DMS114 treated with DMSO at 0.1 percent for 48 hours (cell line): Measurements from ENCODE around the gene KCNK7.
A peak's percentile ranks its signal among the peaks of the same experiment; 100 is the strongest.
"Not testable (repeated sequence)": the region's sequence is repeated elsewhere in the genome, so short reads cannot be mapped to it uniquely, and the experiment has no call there.

Experiments
- DNase-seq: peaks from one replicate; lab custom pipeline; 2025; ENCODE audit not compliant: unreplicated experiment; lab: John Stamatoyannopoulos, UW

The KCNK7 gene

DNA sequence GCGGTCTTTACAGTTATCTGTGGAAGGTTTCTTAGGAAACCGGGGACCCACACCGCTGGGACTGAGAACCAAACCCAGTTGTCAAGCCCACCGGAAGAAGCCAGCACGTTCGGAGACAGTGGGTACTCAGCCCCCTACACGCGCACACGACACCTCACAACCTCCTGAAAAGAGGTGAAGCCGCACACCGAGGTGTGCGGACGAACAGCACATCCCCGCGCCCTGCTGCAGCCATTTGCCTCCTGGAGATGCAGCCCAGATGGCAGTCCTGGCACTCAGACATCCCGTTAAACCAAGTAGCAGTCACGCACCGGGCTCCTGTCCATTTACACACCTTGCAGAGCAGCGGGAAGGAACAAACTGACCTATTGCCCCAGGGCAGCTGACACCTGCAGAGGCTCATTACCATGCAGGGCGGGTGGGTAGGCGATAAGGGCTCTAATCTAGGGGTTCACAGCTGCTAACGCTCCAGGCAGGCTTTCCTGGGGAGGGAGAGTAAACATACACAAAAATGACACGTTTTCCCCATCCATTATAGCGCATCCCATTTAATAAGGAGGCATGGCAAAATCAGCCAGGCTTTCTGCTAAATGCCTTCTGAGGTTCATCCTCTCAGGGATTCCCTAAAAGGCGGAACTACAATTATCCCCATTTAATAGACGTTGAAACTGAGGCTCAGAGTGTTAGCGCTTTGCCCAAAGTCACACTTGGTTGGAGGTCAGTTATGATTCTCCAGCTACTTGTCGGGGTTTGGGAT, 20.6 kb downstream of the KCNK7 start:
- DNase-seq = no peak

DNA sequence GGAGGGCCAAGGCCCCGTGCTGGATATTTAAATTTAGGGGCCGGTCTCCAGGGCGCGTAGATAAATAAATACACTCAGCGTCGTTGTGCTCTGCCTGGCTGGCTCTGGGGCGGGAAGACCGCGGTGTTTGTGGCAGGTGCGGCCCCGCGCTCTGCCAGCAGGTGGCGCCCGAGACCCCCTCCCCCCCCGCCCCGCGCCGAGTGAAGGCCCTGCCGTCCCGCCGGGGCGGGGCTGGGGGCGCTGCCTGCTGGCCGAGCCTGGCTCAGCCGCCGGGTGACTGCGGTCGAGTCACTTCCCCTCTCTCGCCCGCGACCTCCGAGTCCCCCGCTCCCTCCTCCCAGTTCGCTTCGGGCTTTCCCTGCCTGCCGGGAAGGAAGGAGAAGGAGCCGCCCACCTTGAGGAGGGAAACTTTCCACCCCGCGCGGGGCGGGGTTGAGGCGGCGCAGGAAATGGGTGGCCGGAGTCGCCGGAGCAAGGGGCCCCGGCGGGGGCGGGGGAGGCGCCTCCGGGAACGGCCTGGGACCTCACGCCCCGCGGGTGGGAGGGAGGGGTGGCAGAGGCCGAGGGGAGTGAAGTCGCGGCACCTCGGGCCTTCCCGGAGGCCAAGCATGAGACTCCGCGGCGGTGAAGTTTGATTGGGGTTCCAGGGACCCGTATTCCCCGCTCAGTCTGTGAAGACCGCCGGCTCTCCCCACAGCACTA, 21.3 kb downstream of the KCNK7 start:
- DNase-seq = peak; percentile 77

DNA sequence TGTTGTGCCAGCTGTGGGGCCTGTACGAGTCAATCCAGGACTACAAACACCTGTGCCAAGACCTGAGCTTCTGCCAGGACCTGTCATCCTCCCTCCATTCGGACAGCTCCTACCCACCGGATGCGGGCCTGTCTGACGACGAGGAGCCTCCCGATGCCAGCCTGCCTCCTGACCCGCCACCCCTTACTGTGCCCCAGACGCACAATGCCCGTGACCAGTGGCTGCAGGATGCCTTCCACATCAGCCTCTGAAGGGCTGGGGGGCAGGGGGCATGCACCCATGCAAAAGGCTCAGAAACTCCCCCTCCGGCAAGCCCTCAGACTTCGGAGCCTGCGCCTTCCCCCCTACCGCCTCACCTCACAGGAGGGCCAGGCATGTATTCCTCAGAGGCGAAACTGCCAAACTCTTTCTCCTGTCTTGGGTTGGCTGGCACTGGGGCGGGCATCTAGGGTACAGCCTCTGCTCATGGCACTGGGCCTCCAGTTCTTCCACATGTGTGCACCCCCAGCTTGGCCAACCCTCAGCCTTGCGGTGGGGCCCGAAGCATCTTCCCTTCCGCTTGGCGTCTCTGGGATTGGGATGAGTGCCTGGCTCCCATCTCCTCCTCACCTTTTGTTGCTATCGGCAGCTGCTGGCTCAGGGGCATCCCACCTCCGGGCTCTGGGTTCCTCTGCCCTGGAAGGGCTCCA, 22.1 kb downstream of the KCNK7 start:
- DNase-seq = no peak

DNA sequence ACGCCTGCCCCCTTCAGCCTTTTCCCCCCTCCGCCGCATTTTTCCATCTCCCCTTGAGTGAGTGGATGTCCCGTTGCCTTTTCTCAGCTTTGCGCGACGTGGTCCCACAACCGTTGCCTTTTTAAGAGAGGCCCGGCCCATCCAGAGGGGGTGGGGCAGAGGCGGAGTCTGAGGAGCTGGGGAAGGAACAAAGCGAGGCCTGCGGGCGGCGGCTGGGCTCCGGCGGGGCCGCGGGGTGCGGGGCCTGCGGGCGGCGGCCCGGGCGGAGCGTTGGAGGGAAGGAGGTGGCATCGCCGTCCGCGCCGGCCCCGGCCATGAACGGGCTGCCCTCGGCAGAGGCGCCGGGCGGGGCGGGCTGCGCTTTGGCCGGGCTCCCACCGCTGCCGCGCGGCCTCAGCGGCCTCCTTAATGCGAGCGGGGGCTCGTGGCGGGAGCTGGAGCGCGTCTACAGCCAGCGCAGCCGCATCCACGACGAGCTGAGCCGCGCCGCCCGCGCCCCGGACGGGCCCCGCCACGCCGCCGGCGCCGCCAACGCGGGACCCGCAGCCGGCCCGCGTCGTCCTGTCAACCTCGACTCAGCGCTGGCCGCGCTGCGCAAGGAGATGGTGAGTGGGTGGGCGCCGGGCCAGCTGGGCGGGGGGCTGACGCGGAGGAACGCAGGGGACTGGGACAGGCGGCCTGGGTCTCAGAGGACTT, 23.1 kb downstream of the KCNK7 start, which contains the start of gene FAM89B:
Gene FAM89B, plus strand, starts transcription at position 183 of the 696 bp plus-strand sequence. Its CDS starts 132 bp downstream, at position 315.
- DNase-seq = peak; percentile 77

DNA sequence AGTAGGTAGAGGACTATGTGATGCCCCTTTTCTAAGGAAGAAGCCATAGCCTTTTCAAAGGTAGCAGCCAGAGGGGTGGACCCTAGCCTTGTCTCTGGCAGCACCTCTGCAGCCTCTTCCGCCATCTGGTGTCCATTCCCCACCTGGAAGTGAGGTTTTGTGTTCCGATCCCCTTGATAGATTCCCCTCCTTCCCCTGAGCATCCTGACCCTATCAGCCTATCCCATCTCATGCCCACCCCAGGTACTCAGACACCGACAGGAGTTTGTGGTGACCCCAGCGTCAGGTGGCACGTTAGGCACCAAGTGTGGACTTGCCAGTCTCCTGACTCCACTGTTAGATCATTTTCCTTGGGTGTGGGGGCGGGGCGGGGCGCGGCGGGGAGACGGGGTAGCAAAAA, 23.7 kb downstream of the KCNK7 start:
- peak; percentile 51 for DNase-seq

DNA sequence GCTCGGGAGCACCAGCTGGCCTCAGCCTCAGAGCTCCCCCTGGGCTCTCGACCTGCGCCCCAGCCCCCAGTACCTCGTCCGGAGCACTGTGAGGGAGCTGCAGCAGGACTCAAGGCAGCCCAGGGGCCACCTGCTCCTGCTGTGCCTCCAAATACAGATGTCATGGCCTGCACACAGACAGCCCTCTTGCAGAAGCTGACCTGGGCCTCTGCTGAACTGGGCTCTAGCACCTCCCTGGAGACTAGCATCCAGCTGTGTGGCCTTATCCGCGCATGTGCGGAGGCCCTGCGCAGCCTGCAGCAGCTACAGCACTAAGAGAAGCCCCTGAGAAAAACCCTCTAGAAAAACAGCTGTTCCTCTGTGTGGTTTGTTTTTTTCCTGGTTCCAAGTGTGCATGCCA, 24.2 kb downstream of the KCNK7 start:
- no peak for DNase-seq

DNA sequence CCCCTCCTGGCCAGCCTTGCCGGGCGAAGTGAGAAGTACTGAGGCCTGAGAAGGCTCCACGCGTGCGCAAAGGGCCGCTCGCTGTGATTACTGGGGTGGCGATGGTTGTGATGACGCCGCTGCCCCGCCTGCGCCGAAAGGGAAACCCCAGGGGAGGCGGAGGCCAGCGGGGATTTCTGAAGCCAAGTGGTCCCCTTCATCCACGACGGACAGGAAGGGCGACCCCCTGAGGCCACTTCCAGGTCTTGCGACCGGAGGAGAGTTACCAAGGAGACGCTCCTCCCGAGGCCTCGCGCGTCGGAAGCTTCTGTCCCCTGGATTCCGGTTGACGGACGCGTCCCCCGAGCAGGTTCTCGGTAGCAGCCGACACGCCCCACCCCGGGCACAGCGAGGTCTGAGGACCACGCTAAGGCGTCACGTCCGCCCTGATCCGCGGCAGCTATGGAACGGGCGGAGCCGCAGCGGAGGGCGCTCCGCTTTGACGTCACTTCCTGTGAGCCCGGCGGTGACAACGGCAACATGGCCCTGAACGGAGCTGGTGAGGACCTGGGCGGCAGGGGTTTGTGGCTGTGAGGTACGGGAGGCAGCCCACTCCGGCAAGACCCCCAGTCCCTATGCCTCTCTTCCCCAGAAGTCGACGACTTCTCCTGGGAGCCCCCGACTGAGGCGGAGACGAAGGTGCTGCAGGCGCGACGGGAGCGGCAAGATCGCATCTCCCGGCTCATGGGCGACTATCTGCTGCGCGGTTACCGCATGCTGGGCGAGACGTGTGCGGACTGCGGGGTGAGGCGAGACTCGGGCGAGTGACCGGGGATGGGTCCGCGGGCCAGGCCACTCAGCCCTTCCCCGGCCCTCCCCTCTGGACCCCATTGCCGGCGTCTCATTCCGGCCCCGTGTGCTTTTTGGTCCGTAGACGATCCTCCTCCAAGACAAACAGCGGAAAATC, 25.4 kb downstream of the KCNK7 start, which contains the start of gene ZNRD2:
Gene ZNRD2, plus strand, starts transcription at position 505 of the 946 bp plus-strand sequence. Its CDS starts 15 bp downstream, at position 520.
- peak; percentile 94 for DNase-seq

DNA sequence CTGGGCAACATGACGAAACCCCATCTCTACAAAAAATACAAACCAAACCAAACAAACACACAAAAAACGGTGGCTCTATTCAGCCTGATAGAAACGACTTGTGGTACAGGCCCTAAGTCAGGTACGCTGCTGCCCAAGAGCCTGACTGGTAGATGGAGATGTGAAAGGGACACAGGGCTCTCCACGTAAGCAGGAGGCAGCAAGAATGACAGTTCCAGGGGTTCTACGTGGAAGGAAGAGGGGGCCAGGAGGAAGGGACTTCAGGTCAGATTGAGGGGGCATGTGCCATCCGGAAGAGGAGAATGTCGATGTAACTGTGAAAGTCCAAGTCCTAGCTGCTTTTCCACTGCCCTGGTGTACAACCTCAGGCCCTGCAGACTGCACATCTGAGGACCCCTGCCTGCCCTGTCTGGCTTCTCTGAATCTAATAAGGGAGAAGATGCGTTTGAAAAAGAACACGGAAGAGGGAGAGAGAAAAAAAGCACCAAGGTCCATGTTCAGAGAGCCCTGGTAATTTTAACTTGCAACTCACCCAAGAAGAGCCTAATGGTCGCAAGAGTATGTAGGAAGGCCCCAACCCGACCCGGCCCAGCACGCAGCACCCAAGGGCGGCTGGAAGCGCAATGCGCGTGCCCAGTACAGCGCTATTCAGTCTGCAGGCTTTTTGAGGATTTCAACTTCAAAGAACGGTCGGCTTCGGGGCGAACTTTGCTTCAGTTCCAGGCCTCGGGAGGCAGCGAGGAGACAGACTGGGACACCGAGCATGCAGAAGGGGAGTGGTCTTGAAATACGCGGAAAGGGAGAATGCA, 26.2 kb downstream of the KCNK7 start:
- DNase-seq = no peak

DNA sequence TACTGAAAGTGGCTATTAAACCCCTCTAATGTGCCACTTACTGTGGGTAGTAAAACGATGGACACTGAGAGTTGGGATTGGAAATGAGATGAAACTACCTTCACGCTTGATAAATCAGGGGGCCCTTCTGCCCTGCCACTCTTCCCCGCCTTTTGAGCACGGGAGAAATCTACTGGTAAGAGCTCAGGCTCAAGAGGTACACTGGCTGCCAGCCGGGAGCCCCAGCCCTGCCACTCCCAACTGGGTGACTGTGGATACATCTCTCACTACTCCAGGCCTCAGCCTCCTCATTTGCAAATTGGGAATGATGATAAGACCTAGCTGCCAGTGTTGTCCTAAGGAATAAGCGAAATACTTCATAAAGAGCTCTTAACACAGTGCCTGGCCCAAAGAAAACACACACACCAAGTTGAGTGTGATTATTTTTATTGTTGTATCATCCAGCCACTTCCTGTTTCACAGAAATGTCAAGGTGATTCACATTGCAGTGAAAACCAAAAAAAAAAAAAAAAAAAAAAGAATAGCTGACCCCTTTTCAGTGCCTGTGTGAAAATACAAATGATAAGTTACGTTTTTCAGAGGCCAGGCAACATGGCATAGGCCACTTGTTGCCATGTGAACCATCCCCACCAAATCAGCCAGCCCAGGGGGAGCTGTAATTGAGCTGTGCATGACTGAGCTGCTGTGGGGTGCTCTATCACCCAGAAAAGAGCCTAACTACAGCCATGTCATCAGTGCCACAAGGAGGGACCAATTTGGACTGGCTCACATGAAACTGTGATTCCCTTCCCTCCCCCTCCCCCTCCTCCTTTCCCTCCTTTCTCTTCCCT, 29.8 kb downstream of the KCNK7 start:
- no peak for DNase-seq

DNA sequence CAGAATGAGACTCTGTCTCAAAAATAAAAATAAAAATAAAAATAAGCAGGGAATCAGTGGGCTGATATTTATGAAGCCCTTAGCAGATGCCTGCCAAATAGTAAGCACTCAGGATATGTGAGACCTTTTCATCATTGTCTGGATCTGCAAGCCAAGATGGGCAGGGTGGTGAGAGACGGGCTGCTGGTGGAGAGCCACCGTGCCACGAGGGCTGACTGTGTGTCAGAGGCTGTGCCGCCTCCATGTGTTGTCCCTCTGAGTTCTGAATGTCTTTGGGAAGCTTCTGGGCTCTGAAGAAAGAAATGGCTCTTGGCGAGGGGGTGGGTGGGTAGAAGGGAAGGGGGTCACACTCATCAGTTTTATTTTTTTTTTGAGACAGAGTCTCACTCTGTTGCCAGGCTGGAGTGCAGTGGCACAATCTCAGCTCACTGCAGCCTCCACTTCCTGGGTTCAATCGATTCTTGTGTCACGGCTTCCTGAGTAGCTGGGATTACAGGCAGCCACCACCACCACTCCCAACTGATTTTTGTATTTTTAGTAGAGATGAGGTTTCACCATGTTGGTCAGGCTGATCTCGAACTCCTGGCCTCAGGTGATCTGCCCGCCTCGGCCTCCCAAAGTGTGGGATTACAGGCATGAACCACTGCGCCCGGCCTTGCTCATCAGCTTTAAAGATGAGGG, 30.6 kb downstream of the KCNK7 start:
- DNase-seq = not testable (repeated sequence)

DNA sequence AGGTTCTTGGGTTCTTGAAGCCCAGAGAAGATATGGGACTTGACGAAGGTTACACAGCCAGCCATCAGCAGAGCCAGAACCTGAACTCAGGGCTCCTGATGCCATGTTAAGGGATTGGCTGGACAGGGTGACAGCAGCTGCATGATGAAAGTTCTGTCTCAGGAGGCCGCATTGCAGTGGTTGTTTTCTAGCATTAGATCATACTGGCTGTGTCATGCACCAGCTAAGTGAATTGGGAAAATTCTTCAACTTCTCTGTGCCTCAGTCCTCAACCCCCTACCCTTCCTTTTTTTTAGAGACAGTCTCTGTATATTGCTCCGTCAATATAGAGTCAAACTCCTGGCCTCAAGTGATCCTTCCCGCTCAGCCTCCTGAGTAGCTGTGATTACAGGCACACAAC, 32.0 kb downstream of the KCNK7 start:
- DNase-seq = no peak

DNA sequence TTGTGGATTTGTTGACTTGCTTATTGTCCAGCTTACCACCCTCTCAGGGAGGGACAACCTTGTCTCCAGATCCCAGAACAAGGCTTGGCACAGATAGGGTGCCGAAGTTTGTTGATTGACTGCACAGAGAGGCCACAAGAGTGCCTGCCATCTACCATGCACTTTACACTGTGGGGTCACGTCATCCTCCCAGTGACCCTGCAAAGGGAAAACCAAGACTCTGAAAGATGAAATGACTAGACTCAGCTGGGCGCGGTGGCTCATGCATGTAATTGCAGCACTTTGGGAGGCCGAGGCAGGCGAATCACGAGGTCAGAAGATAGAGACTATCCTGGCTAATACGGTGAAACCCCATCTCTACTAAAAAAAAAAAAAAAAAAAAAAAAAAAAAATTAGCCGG, 32.8 kb downstream of the KCNK7 start:
- DNase-seq = no peak

DNA sequence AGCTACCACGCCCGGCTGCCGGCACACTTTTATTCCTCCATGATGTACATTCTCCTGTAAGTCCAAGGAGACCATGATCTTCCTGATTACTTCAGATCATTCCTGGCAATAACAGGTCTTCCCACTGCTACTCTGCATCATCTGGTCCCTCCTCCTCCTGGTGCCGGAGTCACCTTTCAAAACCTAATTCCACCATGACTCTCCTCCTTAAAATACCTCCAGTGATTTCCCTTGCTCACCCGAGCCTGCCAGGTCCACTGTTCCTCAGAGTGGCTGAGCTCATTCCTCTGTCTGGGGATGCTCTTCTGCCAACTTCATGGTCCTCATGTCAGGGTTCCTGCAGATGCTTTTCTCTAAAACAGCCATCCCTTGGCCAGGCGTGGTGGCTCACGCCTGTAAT, 33.6 kb downstream of the KCNK7 start:
- DNase-seq = no peak

DNA sequence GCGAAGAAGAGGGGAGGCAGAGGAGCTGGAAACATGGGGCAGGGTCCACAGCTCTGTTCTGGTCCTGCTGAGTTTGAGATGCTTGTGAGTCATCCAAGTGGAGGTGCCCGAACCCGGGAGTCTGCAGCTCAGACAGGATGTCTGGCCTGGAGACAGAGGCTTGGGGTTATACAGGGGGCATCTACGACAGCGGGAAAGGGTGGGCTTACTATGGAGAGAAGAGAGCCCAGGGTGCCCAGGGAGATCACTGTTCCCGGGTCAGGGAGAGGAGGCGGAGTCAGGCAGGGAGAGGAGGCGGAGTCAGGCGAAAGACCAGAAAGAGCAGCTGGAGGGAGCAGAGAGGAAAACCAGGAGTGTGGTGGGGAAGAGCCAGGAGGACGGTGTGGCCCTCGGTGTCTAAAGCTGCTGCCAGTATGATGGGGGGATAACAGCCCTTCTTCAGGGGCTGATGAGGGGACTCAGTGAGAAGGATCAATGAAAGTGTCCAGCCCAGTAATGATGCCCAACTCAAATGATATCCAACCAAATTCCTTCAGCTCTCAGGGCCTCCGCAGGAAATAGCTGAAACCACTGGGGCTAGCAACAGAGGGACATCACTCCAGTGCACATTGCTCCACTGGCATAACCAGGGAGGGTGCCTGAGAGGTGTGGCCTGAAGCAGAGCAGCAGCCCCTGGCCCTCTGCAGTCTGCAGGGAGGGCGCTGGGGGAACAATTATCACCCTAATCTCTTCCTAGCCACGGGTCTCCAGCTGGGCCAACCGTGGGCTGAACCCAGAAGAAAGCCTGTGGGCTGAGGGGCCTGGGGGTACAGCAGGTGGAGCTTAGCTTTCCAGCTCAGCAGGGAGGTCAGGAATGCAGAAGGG, 34.8 kb downstream of the KCNK7 start:
- DNase-seq = peak; percentile 26

DNA sequence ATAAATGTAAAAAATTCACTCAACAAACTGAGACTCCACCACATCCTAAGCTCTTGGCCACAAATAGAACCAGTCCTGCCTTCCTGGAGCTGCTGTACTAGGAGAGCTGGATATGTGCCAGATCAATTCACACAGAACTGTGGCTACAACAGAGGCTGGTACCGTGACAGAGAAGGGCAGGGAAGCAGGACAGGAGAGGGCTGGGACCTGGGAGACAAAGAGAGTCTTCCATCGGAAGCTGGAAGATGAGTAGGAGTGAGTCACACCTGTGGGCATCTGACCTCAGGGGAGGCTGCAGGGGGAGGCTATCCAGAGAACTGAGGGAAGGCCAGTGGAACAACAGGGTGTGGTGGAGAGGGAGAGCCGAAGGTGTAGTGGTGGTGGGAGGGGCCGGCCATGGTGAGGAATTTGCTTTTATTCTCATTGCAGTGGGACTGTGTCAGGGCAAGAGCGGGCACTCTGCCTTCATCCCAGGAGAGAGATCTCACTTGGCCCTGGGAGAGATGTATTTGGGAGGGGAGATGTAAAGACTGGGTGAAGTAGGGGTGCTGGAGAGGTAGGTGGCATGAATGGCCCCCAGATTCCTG, 35.6 kb downstream of the KCNK7 start:
- no peak for DNase-seq

DNA sequence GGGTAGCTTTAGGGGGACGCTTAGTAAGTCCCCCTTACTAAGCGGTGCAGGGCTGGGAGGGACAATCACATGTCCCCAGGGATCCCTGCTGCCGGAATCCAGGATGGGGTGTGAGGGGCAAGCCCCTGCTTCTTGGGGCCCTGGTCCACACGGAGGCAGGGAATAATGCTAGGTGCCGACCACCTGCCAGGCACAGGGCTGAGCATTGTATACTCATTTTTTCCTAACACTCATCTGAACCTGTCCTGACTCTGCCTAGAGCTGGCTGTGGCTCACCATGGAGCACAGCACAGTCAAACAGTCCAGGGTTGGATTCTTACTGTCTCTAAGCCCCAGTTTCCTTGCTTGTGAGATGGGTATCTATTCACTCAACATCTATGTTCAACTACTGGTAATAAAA, 36.1 kb downstream of the KCNK7 start:
- DNase-seq = no peak
